SK-N-SH (cell line): ENCODE data around the gene MAGEH1.
"Not testable (repeated sequence)": the region's sequence is repeated elsewhere in the genome, so short reads cannot be mapped to it uniquely, and the experiment has no call there.

Experiments
- CTCF ChIP-seq: fragments of 200-600 bp; sonication (generic); IDR thresholded peaks from 2 replicates; pipeline ENCODE4 v1.6.1; 2017; ENCODE audit warnings: antibody characterized with exemption, mild to moderate bottlenecking, moderate library complexity
- MEF2A ChIP-seq: IDR thresholded peaks from 2 replicates; pipeline ENCODE4 v1.4.0; 2012; ENCODE audit warnings: low read depth, borderline replicate concordance
- MXI1 ChIP-seq: IDR thresholded peaks from 2 replicates; pipeline ENCODE4 v1.6.1; 2012; ENCODE audit warnings: mild to moderate bottlenecking, low read depth, low read length, improper control_type of control experiment
- POLR2AphosphoS5 ChIP-seq: IDR thresholded peaks from 2 replicates; pipeline ENCODE4 v1.6.1; 2012; ENCODE audit warnings: low read depth, low read length
- RAD21 ChIP-seq: IDR thresholded peaks from 2 replicates; pipeline ENCODE4 v1.6.1; 2012; ENCODE audit warnings: mild to moderate bottlenecking, low read length

- not testable (repeated sequence) for TF ChIP-seq RAD21, CTCF, MXI1, MEF2A, POLR2AphosphoS5
Measured at GRCh38 chrX:55459426-55459825, 7.5 kb downstream of the MAGEH1 start.
